Activated CD4-positive, alpha-beta memory T cell treated with anti-CD3 and anti-CD28 coated beads, Interleukin-2, amount 10 ng/mL, durations not matched to agents 7 days and 5 days (primary cell): ENCODE data around the gene ADIPOR1. TPM values are rescaled to one million over a fixed set of nuclear protein-coding genes. Genes with fewer than 3 reads are reported as not detected.
"Not testable (repeated sequence)": the region's sequence is repeated elsewhere in the genome, so short reads cannot be mapped to it uniquely, and the experiment has no call there.

Experiments
- CTCF ChIA-PET: fragments of 350-600 bp; sonication (Branson Sonifier 250); formaldehyde crosslinking; loops from one replicate; lab custom pipeline; 2021; ENCODE audit warnings: antibody characterized with exemption, inconsistent platforms; lab: Charles Lee
- POLR2A ChIA-PET: fragments of 350-600 bp; sonication (Branson Sonifier 250); formaldehyde crosslinking; loops from one replicate; lab custom pipeline; 2021; ENCODE audit warnings: antibody characterized with exemption; lab: Charles Lee
- DNase-seq: peaks from one replicate; pipeline ENCODE4 v3.0.0-alpha.2; 2020
- H3K27ac Mint-ChIP-seq: one replicate; pipeline ENCODE4 v1.8.0; 2021; ENCODE audit warnings: mild to moderate bottlenecking, mixed read lengths
- H3K27me3 Mint-ChIP-seq: one replicate; pipeline ENCODE4 v1.8.0; 2021; ENCODE audit warnings: mixed read lengths
- H3K36me3 Mint-ChIP-seq: one replicate; pipeline ENCODE4 v1.8.0; 2021; ENCODE audit warnings: low read depth, mixed read lengths
- H3K4me1 Mint-ChIP-seq: one replicate; pipeline ENCODE4 v1.8.0; 2021; ENCODE audit warnings: mixed read lengths
- H3K4me3 Mint-ChIP-seq: one replicate; pipeline ENCODE4 v1.8.0; 2021; ENCODE audit warnings: mild to moderate bottlenecking, mixed read lengths
- H3K9me3 Mint-ChIP-seq: one replicate; pipeline ENCODE4 v1.8.0; 2021; ENCODE audit warnings: mixed read lengths
- total RNA-seq, 2 experiments: library from RNA; stranded (reverse); gene quantifications; one replicate each; pipeline ENCODE4 v1.2.3, GENCODE V29; 2021

The ADIPOR1 gene, protein sequence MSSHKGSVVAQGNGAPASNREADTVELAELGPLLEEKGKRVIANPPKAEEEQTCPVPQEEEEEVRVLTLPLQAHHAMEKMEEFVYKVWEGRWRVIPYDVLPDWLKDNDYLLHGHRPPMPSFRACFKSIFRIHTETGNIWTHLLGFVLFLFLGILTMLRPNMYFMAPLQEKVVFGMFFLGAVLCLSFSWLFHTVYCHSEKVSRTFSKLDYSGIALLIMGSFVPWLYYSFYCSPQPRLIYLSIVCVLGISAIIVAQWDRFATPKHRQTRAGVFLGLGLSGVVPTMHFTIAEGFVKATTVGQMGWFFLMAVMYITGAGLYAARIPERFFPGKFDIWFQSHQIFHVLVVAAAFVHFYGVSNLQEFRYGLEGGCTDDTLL
- 10 to 100 TPM; 72.6 to 78.1 TPM for total RNA-seq

DNA sequence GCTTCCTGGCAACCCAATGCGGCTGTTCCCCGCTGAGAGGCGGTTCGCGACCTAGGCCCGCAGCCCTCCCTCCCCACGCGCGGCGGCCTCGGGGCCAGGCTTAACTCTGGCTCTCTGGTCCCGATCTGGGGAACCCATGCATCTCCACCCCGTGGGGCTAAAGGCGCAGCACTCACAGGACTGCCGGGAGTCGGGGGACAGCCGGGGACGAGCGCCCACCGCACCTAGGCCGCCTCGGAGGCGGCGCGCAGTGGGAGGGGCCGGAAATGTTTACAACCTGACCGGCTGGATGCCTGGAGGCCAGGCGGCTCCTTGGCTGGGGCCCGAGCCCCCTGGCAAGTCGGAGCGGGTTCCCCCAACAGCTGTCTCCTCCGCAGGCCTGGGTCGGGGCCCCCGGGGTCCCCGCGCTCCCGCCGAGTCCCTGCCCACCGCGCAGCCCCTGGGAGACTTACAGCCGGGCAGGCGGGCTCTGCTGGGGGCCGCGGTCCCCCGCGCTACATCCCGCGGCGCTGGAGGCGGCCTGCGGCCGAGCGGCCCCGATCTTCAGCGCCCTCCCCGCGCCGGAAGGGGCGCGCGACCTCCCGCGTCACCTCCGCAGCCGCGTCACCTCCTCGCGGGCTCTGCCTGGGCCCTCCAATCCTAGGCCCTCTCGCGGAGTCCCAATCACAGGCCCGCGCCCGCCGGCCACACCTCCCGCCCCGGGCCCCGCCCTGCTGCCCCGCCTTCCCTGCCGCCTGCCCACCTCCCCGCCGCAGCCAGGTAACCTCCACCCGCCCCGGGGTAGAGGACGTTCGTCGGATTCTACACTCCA, at the start of gene ADIPOR1:
Gene ADIPOR1 (minus strand): TSS at position 580 of the 811 bp plus-strand sequence. CDS start 7,242 bp downstream, outside the sequence.
- Mint-ChIP-seq H3K4me1 (peaks cover 48% of the 10 kb centered on the region), H3K36me3 (peaks cover 15% of the 10 kb centered on the region), H3K27me3 (no peaks in the 10 kb centered on the region), H3K27ac (peak within 1 kb of the TSS; percentile 79), H3K9me3 (no peaks in the 10 kb centered on the region), H3K4me3 (peak within 1 kb of the TSS; percentile 74)
- ChIA-PET CTCF (no interaction called here), POLR2A (interaction anchor here (3.1 kb wide), 1 partner anchor 10 kb away, joined by 9 read pairs; the partner anchor contains the start of gene CYB5R1)
- peak; percentile 94 for DNase-seq

DNA sequence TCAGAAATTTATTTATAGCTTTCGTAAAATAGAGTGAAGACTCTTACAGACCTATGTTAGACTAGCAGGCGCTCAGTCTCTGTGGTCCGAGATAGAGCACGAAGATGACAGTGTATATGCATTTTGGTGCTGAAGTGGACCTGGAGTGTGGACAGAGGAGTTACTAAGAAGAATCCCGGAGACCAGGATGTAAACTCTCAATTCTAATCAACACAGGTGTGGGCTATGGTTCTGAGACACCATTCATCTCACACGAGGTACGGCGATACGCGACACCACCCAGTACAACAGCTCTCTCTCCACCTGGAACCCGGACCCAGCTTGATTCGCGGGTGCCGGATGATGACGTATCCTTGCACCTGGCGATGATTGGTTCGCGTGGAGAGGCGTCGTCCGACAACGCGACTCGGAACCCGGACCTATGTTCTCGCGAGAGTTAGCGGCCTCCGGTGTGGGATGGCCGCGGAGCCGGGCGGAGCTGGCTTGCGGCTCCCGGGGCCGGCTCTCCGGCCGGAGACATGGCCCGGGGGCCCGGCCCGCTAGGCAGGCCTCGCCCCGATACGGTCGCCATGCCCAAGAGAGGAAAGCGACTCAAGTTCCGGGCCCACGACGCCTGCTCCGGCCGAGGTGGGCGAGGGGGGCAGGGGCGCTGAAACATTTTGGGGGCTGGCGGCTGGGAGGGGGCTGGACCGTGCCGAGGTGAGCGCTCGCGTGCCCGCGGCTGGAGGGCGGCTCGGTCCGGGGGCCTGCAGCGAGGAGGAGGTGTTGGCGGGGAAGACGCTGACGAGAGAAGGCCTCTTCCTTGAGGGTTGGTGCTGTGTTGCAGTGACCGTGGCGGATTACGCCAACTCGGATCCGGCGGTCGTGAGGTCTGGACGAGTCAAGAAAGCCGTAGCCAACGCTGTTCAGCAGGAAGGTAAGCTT, 49.1 kb upstream of the ADIPOR1 start, which contains the start of gene TMEM183A:
Gene TMEM183A (plus strand): TSS at position 427 of the 924 bp plus-strand sequence. CDS start 92 bp downstream, at position 519.
- Mint-ChIP-seq H3K4me1 (peaks cover 33% of the 10 kb centered on the region), H3K27me3 (no peaks in the 10 kb centered on the region), H3K36me3 (peaks cover 29% of the 10 kb centered on the region), H3K9me3 (no peaks in the 10 kb centered on the region), H3K4me3 (peak within 1 kb of the TSS; percentile 92), H3K27ac (peak within 1 kb of the TSS; percentile 97)
- ChIA-PET CTCF (interaction anchor here (0.6 to 4.6 kb wide), 13 partner anchors 8 to 452 kb away, joined by 3 to 16 read pairs (median 4); partner anchors contain the start of gene RABIF), POLR2A (interaction anchor here (0.6 to 3.2 kb wide), 37 partner anchors 8 to 1177 kb away, joined by 3 to 31 read pairs (median 4); partner anchors contain the start of genes CYB5R1, KDM5B, KLHL12 and PPFIA4)
- DNase-seq: peak; percentile 97

DNA sequence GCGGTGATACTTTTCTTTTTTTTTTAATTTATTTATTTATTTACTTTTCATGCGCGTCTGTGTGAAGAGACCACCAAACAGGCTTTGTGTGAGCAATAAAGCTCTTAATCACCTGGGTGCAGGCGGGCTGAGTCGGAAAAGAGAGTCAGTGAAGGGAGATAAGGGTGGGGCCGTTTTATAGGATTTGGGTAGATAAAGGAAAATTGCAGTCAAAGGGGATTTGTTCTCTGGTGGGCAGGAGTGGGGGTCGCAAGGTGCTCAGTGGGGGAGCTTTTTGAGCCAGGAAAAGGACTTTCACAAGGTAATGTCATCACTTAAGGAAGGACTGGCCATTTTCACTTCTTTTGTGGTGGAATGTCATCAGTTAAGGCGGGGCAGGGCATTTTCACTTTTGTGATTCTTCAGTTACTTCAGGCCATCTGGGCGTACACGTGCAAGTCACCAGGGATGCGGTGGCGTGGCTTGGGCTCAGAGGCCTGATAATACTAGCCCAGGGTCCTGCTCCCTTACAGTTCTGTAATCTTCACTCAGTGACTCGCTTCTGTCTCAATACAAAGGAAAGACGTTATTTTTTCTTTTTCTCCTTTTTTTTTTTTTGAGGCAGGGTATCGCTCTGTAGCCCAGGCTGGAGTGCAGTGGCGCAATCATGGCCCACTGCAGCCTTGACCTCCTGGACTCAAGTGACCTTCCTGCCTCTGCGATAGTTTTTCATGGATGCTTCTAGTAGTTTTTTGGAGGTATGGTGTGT, 47.5 kb upstream of the ADIPOR1 start:
- POLR2A ChIA-PET: interaction anchor here (0.9 to 3.2 kb wide), 12 partner anchors 8 to 760 kb away, joined by 3 to 31 read pairs (median 7); partner anchors contain the start of genes CYB5R1, KLHL12, PPFIA4 and RABIF
- H3K27ac Mint-ChIP-seq: peak overlapping the region; percentile 97
- peak overlapping the region; percentile 92 for H3K4me3 Mint-ChIP-seq
- CTCF ChIA-PET: interaction anchor here (0.6 to 1.3 kb wide), 5 partner anchors 12 to 1494 kb away, joined by 3 to 5 read pairs (median 3); no protein-coding TSS in a partner anchor
- H3K27me3 Mint-ChIP-seq, DNase-seq, H3K9me3 Mint-ChIP-seq: not testable (repeated sequence)
- H3K4me1 Mint-ChIP-seq: peaks cover 34% of the 10 kb centered on the region
- peaks cover 16% of the 10 kb centered on the region for H3K36me3 Mint-ChIP-seq

DNA sequence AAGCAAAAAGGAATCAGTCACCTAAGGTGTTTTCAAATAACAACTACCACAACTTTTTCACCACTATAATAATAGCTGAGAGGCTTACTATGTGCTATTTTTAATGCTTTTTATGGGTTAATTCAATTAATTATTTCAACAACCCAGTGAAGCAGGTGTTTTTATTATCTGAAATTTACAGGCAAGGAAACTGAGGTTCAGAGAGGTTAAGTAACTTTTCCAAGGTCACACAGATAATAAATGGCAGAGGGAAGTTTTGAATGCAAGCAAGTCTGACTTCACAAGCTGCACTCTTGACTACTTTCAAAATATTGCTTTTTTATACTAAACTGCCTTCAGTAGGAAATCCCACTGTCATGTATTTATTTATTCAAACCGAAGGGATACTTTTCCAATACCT, 44.8 kb upstream of the ADIPOR1 start:
- Mint-ChIP-seq H3K4me1 (peaks cover 34% of the 10 kb centered on the region), H3K27me3 (peaks cover 7% of the 10 kb centered on the region), H3K4me3 (no peak overlapping the region), H3K27ac (no peak overlapping the region), H3K36me3 (peaks cover 5% of the 10 kb centered on the region), H3K9me3 (no peaks in the 10 kb centered on the region)
- DNase-seq: no peak
- ChIA-PET POLR2A (no interaction called here), CTCF (interaction anchor here (1.2 to 2.2 kb wide), 2 partner anchors 8 to 253 kb away, joined by 3 to 6 read pairs; no protein-coding TSS in a partner anchor)

DNA sequence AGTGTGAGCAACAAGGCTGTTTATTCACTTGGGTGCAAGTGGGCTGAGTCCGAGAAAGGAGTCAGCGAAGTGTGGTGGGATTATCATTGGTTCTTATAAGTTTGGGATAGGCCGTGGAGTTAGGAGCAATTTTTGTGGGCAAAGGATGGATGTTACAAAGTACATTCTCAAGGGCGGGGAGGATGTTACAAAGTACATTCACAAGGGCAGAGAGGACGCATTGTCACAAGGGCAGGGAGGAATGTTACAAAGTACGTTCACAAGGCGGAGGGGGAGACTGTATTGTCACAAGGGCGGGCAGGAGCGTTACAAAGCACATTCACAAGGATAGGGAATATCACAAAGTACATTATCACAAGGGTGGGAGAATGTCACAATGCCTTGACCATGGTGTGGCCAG, 43.9 kb upstream of the ADIPOR1 start:
- peaks cover 14% of the 10 kb centered on the region for H3K27me3 Mint-ChIP-seq
- CTCF ChIA-PET: interaction anchor here (0.7 kb wide), 1 partner anchor 74 kb away, joined by 3 read pairs; no protein-coding TSS in a partner anchor
- H3K27ac Mint-ChIP-seq: no peak overlapping the region
- no peak for DNase-seq
- no peak overlapping the region for H3K4me3 Mint-ChIP-seq
- peaks cover 3% of the 10 kb centered on the region for H3K36me3 Mint-ChIP-seq
- peaks cover 31% of the 10 kb centered on the region for H3K4me1 Mint-ChIP-seq
- POLR2A ChIA-PET: no interaction called here
- H3K9me3 Mint-ChIP-seq: no peaks in the 10 kb centered on the region

DNA sequence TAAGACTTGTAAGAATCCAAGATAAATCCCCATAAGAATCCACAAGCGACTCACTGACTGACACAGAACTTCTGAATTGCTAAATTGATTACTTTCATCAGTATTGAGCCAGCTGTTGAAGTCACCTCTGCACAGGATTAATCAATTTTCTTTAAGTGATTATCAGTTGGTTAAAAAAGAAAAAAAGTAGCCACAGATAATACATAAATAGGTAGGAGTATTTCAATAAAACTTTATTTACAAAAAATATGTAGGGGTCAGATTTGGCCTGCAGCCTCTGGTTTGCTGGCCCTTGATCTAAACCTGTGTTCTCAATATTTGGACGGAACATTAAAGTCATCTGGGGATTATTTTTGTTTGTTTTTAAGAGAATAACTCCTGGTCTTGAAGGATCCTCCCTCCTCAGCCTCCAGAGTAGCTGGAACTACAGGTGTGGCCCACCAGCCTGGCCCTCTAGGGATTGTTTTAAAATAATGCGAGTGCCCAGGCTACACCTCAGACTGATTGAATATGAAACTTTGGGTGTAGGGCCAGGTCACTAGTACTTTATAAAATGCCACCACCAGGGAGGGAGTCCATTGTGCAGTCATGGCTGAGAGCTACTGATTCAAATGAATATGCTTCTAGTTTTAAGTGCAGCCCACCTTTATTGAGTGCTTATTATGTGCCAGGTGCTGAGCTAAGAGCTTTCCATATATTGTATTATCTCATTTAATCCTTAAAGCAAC, 42.3 kb upstream of the ADIPOR1 start:
- Mint-ChIP-seq H3K4me3 (no peak overlapping the region), H3K9me3 (no peaks in the 10 kb centered on the region), H3K27me3 (peaks cover 29% of the 10 kb centered on the region), H3K4me1 (peaks cover 20% of the 10 kb centered on the region), H3K27ac (no peak overlapping the region), H3K36me3 (no peaks in the 10 kb centered on the region)
- no peak for DNase-seq
- ChIA-PET POLR2A (no interaction called here), CTCF (interaction anchor here (0.7 to 2.9 kb wide), 12 partner anchors 8 to 251 kb away, joined by 3 to 16 read pairs (median 4); partner anchors contain the start of genes KLHL12 and TMEM183A)

DNA sequence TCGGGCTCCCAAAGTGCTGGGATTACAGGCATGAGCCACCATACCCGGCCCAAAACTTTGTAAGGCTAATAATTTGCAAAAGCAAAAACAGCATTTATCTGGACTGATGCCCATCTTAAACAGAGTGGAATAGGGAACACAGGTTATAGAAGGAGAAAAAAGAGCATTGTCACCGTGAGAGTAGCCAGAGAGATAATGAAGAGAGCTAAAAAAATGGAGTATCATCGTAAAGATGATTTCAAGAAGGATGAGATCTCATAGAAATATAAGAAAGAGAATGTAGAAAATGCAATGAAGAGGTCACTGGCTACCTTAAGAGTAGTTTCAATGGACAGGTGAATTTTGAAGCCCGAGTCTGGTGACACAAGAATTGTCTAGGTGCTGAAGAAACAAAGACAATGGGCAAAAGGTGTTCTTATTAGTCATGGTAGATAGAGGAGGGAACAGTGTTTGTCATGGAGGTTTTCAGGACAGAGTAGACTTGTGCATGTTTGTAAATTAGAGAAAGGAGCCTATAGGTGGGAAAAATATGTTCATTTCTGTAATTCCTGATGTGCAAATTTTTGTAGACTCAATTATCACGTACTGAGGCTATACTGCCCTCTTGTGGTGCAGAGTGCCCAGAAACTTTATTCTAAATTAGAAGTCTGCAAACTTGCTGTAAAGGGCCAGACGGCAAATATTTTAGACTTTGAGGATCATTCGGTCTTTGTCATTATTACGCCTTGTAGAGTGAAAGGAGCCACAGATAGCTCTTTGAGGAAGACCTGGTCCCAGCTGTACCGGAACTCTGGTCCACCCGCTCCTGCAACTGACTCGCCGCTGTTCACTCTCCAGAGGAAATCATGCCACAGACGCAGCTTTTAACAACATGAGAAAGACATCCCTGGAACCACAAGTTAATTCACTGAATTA, 41.0 kb upstream of the ADIPOR1 start:
- ChIA-PET POLR2A (interaction anchor here (0.8 to 3.9 kb wide), 3 partner anchors 8 to 72 kb away, joined by 3 to 19 read pairs (median 3); partner anchors contain the start of genes KLHL12 and TMEM183A), CTCF (interaction anchor here (0.7 to 2.9 kb wide), 24 partner anchors 9 to 465 kb away, joined by 3 to 16 read pairs (median 3); partner anchors contain the start of genes KLHL12, PPFIA4 and TMEM183A)
- Mint-ChIP-seq H3K27ac (no peak overlapping the region), H3K9me3 (no peaks in the 10 kb centered on the region), H3K36me3 (no peaks in the 10 kb centered on the region), H3K4me1 (peaks cover 18% of the 10 kb centered on the region), H3K4me3 (no peak overlapping the region), H3K27me3 (peaks cover 37% of the 10 kb centered on the region)
- peak; percentile 66 for DNase-seq

GRCh38 chr1:202994756-202995155, 36.6 kb upstream of the ADIPOR1 start:
- Mint-ChIP-seq H3K4me3 (no peak overlapping the region), H3K27ac (no peak overlapping the region), H3K27me3 (peaks cover 60% of the 10 kb centered on the region), H3K9me3 (no peaks in the 10 kb centered on the region), H3K36me3 (no peaks in the 10 kb centered on the region), H3K4me1 (peaks cover 9% of the 10 kb centered on the region)
- ChIA-PET POLR2A (interaction anchor here (0.8 to 1.5 kb wide), 3 partner anchors 12 to 27 kb away, joined by 3 to 4 read pairs (median 3); partner anchors contain the start of gene TMEM183A), CTCF (interaction anchor here (1.1 to 2.1 kb wide), 4 partner anchors 9 to 46 kb away, joined by 4 to 7 read pairs (median 6); partner anchors contain the start of gene TMEM183A)
- no peak for DNase-seq

DNA sequence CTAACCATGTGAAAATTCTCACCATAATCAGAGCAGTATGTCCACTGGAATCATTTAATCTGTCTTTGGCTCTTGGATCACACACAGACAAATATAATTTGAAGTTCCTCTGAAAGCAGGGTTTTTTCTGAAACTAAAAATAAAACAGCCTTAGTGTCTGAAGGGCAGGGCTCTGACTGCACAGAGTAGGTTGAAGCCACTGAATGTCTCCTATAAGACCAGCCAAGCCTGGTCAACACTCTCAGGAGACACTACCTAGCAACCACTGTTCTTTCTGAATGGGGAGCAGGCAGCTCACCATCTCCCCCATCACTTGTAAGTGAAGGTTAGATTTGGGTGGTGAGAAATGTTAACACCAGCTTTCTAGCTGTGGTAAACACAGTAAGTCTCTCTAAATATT, 33.0 kb upstream of the ADIPOR1 start:
- no peaks in the 10 kb centered on the region for H3K36me3 Mint-ChIP-seq
- ChIA-PET CTCF (interaction anchor here (0.6 kb wide), 1 partner anchor 17 kb away, joined by 4 read pairs; no protein-coding TSS in a partner anchor), POLR2A (no interaction called here)
- H3K4me3 Mint-ChIP-seq: no peak overlapping the region
- no peak overlapping the region for H3K27ac Mint-ChIP-seq
- H3K9me3 Mint-ChIP-seq: no peaks in the 10 kb centered on the region
- no peak for DNase-seq
- H3K27me3 Mint-ChIP-seq: peaks cover 45% of the 10 kb centered on the region
- no peaks in the 10 kb centered on the region for H3K4me1 Mint-ChIP-seq

- no peaks in the 10 kb centered on the region for H3K36me3 Mint-ChIP-seq
- POLR2A ChIA-PET: no interaction called here
- H3K9me3 Mint-ChIP-seq: no peaks in the 10 kb centered on the region
- no peak for DNase-seq
- no peak overlapping the region for H3K27ac Mint-ChIP-seq
- CTCF ChIA-PET: interaction anchor here (0.6 to 3.4 kb wide), 2 partner anchors 10 to 69 kb away, joined by 3 to 11 read pairs; no protein-coding TSS in a partner anchor
- H3K27me3 Mint-ChIP-seq: peaks cover 35% of the 10 kb centered on the region
- no peak overlapping the region for H3K4me3 Mint-ChIP-seq
- no peaks in the 10 kb centered on the region for H3K4me1 Mint-ChIP-seq
Measured at GRCh38 chr1:202989879-202990278, 31.8 kb upstream of the ADIPOR1 start.
